ENCODE data around the gene AGAP1. TPM values are rescaled to one million over a fixed set of nuclear protein-coding genes. Genes with fewer than 3 reads are reported as not detected.
A peak's percentile ranks its signal among the peaks of the same experiment; 100 is the strongest.

AGAP1 gene
- polyA plus RNA-seq, 4 donors: 17.5 to 19.9 (median 19.3) TPM

DNA sequence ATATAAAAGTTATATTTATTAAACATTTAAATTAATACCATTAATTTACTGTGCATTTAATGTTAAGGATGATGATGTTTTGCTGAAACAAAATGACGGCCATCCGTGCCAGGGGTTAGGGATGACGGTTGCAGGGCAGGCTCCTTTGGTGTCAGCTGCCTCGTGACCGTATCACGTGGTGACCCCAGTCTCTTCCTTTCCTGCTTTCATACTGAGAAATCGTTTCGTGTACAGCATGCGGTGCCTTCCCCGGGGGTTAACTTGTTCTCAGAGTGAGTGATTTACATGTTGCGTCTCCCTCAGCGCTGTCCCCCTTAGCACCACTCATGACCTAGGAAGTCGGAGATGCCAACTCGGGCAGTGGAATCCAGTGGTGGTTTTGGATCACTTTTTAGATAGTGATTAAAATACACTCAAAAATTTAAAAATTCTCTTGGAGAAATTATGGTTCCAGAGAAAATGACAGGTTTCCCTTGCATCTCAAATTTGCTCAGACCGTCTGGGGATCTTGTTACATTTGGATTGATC lies 383.5 kb downstream of the AGAP1 start:
- DNase-seq (ENCODE audit: low read depth in 4 of 4, low spot score in 3 of 4): no peak

DNA sequence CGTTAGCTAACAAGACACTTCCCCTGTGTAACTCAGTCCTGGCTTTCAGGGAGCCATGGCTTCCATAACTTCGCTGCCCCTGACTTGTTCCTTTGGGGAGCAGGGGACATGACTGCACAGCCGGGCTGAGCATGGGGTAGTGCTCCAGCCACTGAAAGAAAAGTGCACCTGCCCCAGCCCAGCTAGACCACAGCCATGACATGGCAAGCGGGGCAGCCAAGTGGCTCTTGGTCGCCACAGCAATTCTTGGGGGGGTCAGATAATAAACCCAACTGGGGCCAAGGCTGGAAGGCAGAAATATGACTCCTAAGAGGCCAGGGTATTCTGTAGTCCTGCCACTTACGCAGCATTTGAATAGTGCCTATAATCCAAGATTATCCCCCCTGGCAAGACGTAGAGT lies 385.3 kb downstream of the AGAP1 start:
- no peak for DNase-seq (ENCODE audit: low read depth in 4 of 4, low spot score in 3 of 4)

DNA sequence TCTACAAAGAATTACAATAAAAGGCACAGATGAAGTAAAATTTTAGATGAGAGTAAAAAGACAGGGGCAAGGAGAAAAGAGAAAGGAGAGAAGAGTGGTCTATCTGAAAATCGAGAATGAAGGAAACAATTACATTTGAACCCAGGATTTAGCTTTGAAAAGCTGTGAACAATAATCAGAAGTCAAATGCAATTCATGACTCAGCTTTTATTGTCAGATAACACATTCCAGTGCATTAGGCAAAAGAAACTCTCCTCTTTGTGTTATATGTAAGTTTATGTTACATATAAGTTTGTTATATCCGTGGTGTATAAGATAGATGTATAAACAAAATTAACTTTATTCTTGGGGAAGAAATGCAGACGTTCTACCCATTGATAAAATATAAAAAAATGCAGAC lies 389.8 kb downstream of the AGAP1 start:
- no peak for DNase-seq (ENCODE audit: low read depth in 4 of 4, low spot score in 3 of 4)

DNA sequence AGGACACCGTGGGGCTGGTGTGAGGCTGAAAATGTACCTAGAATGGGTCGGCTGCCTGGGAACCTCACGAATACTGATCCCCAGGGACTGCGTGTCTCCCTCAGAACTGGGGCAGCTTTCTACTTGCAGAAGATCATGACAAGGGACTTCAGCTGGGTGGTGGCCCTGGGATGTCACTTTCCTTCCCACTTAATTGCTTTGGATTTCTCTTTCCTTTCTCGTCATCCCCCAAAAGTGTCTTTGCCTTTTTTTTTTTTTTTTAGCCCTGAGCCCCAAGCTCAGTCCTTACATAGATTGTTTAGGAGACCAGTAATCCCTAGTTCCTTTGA lies 395.4 kb downstream of the AGAP1 start:
- no peak for DNase-seq (ENCODE audit: low read depth in 4 of 4, low spot score in 3 of 4)

DNA sequence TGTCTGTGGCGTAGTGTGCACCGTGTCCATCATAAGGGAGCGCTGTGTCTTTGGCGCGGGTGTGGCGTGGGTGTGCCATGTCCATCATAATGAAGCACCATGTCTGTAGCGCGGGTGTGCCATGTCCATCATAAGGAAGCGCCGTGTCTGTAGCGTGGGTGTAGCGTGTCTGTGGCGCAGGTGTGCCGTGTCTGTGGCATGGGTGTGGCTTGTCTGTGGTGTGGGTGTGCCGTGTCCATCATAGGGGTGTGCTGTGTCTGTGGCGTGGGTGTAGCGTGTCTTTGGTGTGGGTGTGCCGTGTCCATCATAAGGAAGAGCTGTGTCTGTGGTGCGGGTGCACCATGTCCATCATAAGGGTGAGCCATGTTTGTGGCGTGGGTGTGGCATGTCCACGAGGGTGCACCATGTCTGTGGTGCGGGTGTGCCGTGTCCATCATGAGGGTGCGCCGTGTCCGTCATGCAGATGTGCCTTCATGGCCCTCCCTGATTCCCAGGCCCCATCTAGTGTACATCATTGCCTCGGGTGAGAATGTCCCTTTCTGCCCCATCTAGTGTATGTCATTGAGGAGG lies 399.4 kb downstream of the AGAP1 start:
- DNase-seq (ENCODE audit: low read depth in 4 of 4, low spot score in 3 of 4): no peak

DNA sequence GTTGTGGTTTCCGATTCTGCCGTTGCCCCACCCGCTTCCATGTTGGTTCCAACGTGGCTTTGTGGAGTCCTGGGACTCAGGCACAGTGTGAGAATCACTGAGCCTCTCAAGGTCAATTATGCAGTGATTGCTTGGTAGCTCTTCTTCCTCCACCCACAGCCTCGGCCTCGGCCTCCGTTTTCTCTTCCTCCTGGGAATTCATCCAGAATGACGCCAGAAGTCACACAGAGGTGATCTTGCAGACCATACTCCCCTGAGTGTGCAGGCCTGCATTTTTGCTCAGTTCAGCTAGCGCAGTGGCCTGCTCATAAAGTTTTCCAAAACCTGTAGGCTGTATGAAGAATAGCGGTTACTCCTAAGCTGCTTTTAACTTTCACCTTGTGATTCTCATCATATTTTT lies 401.0 kb downstream of the AGAP1 start:
- no peak for DNase-seq (ENCODE audit: low read depth in 4 of 4, low spot score in 3 of 4)

DNA sequence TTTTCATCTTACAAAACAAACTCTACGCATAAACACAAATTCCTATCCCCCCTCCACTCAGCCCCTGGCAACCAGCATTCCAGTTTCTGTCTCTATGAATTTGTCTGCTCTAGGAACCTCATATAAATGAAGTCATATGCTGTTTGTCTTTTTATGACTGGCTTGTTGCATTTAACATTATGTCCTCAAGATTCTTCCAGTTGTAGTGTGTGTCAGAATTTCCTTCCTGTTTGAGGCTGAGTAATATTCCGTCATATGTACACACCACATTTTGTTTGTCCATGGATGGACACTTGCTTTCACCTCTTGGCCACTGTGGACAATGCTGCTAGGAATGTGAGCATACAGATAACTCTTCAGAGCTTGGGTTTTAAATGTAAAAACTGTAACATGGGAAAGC lies 402.2 kb downstream of the AGAP1 start:
- no peak for DNase-seq (ENCODE audit: low read depth in 4 of 4, low spot score in 3 of 4)

DNA sequence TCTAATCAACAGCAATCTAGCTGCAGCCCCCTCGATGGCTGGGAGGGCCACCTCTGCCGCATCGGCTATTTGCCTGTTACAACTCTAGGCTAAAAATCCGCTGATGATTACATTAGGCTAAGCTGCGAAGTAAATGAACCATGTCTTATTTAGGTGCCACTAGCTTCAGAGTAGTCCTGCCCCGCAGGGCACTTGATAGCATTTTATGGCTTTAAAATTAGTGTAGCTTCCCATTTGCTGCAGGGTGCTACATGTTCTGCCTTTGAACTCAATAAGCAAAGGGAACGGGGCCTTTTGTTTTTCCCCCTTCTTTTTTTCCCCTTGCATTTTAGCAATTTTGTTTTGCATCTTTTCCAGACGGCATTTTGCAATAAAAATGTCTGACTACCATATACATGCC lies 404.1 kb downstream of the AGAP1 start:
- DNase-seq (ENCODE audit: low read depth in 4 of 4, low spot score in 3 of 4): no peak

DNA sequence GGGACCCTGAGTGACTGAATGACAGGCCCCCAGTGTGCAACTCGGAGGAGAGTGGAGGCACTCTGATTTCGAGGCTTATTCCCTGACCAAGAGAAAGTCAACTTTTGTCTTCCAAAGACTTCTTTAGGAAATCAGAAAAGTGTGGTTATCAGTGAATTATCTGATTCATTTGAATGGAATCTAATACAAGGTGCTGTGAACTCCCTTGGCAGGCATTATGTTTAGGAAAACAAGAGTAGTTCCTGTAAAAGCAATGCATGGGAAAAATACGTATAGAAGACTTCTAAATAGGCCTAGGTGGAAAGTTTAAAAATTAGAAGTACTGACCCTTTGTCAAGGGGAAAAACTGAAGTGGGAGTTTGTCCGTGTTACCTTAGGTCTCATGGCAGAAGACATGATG lies 404.9 kb downstream of the AGAP1 start:
- no peak for DNase-seq (ENCODE audit: low read depth in 4 of 4, low spot score in 3 of 4)

DNA sequence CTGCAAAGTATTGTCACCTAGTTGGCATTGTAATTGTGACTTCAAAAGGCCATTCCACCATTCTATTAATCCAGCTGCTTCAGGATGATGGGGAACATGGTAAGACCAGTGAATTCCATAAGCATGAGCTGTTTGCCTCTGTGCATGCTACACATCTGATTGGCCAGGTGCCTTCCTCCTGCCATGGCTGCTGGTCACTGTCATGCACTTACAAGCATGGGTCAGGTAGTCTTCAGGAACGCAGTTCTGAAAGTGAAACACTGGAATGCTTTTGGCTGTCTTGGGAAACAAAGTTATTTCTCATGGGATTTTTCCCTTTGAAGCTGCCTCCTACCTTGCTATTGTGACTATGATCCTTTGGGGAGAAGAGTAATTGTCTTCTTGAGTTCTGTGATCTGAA lies 406.8 kb downstream of the AGAP1 start:
- no peak for DNase-seq (ENCODE audit: low read depth in 4 of 4, low spot score in 3 of 4)

DNA sequence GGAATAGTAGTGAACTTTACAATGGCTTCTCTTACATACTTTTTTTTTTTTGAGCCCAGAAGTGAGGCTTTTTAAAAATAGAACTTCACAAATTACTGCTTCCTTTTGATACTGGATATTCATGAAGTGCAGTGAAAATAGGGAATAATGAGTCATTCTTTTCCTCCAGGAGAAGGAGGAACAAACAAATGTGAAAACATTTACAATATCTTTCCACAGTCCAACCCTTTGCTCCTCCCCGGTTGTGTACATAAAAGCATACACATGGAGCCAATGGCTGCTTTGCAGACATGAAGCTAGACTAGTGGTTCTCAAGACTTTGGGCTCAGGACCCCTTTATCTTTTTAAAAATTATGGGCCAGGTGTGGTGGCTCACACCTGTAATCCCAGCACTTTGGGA lies 407.4 kb downstream of the AGAP1 start:
- DNase-seq (ENCODE audit: low read depth in 4 of 4, low spot score in 3 of 4): no peak

DNA sequence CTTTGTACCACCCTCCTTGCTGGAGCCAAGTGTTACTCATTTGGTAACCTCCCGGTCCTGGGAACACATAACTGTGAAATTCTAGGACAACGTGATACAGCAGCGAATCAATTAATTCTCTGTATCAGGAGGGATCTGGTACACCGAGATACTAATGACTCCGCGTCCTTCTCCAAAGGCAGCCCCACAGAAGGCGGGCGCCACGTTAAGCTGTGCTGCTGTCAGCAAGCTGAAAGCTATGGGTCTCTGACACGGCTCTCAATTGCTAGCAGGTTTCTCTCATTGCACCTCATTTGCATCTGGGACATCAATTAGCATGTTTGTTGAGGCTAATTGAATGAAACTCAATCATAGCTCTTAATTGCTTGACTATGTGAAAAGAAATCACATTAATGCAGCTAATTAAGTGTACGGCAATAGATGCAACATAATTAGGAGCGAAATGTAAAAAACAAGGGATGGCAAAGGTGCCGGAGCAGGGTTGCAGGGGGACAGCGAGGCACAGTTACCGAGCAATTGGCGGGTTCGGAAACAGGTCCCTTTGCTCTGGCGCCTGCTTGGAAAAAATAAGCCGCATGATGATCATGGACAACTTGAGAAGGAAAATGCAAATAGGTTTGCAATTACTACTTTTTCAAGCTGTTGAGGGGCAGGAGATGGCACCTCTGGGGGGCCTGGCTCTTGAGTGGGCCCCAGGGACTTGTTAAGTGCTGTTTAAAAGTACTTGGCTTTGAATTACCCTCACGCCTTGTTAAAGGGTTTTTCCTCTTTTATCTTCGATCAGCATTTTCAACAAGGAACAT lies 410.1 kb downstream of the AGAP1 start:
- DNase-seq (ENCODE audit: low read depth in 4 of 4, low spot score in 3 of 4): no peak

DNA sequence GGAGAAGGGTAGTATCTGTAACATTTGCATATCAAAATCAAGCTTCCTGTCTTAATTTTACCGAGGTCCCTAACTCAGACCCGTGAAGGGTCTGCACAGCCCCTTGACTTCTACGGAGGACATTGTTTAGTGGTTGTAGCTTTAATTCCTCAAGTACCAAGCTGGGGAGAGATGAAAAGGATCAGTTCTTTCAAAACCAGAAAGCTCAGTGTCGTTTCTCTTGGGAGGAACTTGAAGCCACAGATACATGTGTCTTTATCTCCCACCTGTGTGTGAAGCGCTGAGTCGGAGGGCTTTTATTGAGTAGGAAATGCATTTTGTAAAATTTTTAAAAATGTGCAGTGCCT lies 410.7 kb downstream of the AGAP1 start:
- no peak for DNase-seq (ENCODE audit: low read depth in 4 of 4, low spot score in 3 of 4)

DNA sequence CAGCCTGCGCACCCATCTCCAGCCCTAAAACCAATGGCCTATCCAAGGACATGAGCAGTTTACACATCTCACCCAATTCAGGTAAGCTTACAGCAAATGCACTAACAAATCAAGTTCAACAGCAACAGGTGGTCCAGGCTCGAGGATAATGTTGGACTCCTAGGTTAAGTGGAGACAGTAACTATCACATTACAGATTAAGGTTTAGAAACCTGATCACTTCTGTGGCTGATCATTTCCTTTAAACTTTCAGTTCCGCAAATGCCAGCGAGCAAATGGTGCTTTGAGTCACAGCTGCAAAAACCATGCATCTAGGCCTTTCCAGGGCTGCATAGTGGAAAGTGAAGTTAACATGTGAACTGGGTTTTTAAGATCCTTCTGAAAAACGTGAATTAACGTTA lies 415.0 kb downstream of the AGAP1 start:
- DNase-seq (ENCODE audit: low read depth in 4 of 4, low spot score in 3 of 4): no peak

DNA sequence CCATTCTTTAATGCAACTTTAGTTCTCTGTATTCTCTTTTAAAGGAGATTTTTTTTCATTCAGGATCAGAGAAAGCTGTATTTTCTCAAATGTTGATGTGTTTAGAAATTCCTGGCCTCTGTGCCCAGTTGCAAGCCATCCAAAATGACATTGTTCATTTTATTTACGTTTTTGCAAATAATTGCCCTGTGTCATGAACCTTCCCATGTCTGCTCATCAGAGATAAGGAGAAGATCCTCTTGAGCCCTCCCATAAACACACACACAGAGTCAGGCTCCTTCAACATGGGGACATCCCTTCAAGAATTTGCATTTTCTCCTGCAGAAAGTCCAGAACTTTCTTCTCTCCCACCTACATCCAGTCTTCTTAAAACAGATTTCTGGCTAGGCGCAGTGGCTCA lies 415.5 kb downstream of the AGAP1 start:
- no peak for DNase-seq (ENCODE audit: low read depth in 4 of 4, low spot score in 3 of 4)

DNA sequence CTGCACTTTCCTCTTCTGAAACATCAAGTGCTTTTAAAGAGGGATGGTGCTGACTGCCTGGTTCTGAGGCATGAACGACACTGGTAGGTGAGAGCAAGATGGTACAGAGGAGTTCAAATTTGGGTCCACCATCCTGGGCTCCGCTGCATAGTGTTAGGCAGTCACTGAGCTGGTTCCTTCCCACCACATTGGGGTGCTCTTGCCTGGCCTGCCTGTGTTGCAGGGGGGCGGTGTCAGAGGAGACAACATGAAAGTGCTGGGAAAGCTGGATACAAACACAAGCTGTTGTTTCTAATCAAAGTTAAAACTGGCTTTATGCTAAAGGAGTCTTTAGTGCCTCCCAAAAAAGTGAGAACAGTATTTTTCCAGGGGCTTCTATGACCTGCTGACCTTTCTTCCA lies 416.2 kb downstream of the AGAP1 start:
- DNase-seq (ENCODE audit: low read depth in 4 of 4, low spot score in 3 of 4): no peak

DNA sequence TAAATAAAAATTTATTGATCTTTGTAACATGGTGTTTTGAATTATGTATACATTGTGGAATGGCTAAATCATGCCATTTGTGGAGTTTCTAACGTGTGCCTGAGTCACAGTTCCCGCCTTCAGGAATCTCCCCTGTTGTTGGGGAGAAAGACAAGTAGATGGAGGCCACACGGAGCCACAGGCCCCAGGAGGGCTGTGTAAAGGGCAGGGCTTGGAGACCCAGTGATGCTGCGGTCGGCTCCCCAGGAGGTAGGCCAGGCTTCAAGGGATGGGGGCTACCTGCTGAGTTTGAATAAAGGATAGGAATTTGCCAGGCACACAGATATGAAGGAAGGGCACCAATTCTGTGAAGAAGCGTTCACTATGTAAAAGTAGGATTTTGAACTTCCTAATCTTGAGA lies 417.3 kb downstream of the AGAP1 start:
- no peak for DNase-seq (ENCODE audit: low read depth in 4 of 4, low spot score in 3 of 4)

DNA sequence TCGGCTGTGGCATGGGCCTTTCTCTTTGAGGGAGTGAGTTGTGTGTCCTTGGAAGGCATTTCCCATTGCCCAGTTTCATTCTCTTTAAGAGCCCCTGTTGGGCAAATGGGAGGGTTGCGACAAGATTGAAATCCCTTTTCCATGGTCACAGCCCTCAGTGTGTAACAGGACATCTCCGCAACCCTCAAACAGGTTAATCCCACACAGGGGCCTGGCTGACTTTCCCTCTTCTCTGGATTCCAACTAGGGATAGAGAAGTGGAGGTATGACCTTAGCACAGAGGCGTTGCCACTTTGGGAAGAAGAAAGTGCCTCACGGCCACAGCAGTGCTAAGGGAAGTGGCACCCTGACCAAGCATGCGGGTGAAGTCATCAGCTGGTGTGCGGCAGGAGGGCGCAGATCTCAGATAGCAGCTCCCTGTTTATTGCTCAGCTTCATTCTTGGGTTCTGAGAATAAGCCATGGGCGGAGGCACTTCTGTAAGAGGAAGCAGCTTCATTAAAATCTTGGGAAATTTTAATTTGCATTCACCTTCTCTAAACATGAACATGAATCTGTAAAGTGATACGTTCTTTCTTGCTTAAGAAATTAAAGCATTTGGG lies 417.9 kb downstream of the AGAP1 start:
- DNase-seq (ENCODE audit: low read depth in 4 of 4, low spot score in 3 of 4): no peak

DNA sequence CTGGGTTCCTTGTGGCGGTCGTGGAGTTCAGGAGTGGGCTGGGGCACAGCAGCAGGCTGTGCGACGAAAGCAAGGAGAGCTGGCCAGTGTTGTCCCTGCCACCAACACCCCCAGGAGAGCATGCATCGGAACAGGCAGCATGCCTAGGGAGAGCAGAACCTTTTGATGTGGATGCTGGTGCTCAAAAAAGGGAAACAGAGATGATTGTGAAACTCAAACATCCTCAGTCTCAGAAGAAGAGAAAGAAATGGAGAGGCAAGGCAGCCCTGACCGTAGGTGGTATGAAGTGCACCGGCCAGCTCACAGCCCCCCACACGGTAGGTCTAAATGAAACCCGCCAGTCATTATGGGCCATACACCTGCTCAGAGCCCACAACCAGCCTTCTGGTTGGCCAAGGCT lies 420.9 kb downstream of the AGAP1 start:
- DNase-seq (ENCODE audit: low read depth in 4 of 4, low spot score in 3 of 4): no peak

DNA sequence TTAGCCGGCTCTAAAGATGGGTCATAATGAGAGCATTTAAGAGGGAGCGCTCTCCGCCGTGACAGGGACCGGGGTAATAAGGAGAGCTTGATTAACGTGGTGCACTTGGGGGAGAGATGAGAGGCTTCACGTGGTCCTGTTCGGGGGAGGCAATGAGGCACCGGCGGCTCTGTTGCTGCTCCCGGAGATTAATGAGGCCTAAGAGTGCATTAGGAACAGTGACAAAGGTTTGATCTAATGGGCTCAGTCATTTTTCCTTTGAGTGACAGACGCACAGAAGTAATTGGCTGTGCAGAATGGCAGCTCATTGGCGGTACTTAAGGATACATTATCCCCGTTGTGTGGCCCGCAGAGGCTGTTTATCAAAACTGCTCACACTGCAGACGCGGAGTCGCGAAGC lies 423.7 kb downstream of the AGAP1 start:
- DNase-seq (ENCODE audit: low read depth in 4 of 4, low spot score in 3 of 4): peak in 2 of 4 donors; percentile 28 to 41

DNA sequence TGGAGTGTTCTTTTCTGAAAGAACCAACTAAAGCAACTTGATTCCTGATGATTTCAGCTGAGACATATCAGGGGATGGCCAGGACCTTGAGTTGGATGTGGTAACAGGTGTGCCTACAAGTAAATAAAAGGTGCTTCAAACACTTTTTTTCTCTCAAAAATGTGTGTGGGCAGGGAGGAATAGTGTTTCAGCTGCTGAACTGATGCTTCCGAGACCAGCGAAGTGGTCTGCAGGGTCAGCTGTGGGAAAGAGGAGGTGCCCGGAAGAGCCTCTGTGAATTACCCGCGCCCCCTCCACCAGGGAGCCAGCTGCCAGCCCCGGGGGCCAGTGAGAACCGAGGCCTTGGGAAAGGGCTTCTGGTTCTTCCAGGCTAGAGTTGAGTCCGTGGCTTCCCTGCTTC lies 425.0 kb downstream of the AGAP1 start:
- DNase-seq (ENCODE audit: low read depth in 4 of 4, low spot score in 3 of 4): no peak

DNA sequence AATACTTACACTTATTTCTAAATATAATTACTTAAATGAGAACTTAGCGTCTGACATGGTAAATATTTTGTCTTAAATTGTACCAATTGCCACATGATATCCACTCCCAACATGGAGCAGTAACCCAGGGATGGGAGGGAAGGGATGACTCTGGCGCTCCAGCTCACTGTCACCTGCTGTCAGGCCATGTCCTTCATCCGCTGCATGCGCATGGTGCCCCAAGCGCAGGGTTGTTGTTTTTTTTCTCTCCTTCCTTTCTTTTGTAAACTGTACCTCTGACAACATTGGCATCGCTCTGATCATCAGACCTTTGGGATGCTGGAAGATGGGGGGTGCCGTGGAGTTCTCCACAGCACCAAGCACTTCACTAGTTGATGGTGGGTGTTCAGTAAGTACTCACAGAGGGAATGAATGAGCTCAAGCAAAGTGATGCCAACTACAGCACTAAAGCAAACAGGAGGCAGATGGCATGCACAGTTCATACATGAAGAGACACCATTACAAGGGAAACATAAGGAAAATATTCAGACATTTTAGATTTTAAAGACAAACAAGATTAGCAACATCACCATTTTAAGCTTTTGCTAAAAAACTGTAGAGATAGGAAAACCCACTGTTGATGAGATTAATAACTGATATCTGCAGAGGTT lies 426.5 kb downstream of the AGAP1 start:
- DNase-seq (ENCODE audit: low read depth in 4 of 4, low spot score in 3 of 4): no peak

Measured in left renal pelvis (tissue), 4 donors.